ENCODE data around the gene WFDC10A. TPM values are rescaled to one million over a fixed set of nuclear protein-coding genes. Genes with fewer than 3 reads are reported as not detected.

WFDC10A gene
- total and polyA plus RNA-seq, 2 donors (not counting 1 experiment from before 2014, with no cell fraction given) = not detected

GRCh38 chr20:45646875-45647274 is 17.3 kb downstream of the WFDC10A start:
- H3K4me3 Mint-ChIP-seq = no peak overlapping the region
- ATAC-seq (ENCODE audit: low read depth) (no peak), DNase-seq (no peak)
- H3K27ac ChIP-seq (ENCODE audit: low read length in 2 of 2) = no peak overlapping the region
- no peaks in the 10 kb centered on the region for H3K4me1 Mint-ChIP-seq
- no peaks in the 10 kb centered on the region for H3K36me3 ChIP-seq (replicated peaks in 1 of 2; ENCODE audit: control extremely low read depth in 1 of 2, control insufficient read depth in 1 of 2, extremely low read depth in 1 of 2, insufficient read depth in 2 of 2, low read length in 1 of 2)
- no peak overlapping the region for H3K4me2 ChIP-seq (replicated peaks; ENCODE audit: low read depth, low read length, poor library complexity, severe bottlenecking)
- H3K4me1 ChIP-seq (ENCODE audit: control insufficient read depth in 2 of 2, insufficient read depth in 2 of 2, low read length in 2 of 2) = no peaks in the 10 kb centered on the region
- no peak overlapping the region for H3K9ac ChIP-seq (ENCODE audit: low read length)
- H3K4me3 ChIP-seq (ENCODE audit: control extremely low read depth in 1 of 5, extremely low read depth in 1 of 5, insufficient read depth in 1 of 5, low read depth in 2 of 5, low read length in 4 of 5) = no peak overlapping the region
- H2AFZ ChIP-seq (ENCODE audit: insufficient read depth, low read depth, low read length, poor library complexity, severe bottlenecking) = no peak overlapping the region
- no peaks in the 10 kb centered on the region for H3K79me2 ChIP-seq (ENCODE audit: control insufficient read depth, insufficient read depth, low read length)
- H3K9me3 ChIP-seq (ENCODE audit: control extremely low read depth in 1 of 3, control insufficient read depth in 2 of 3, insufficient read depth in 1 of 3, low read length in 2 of 3) = peaks cover 0 to 6% (median 0%) of the 10 kb centered on the region in 3 donors
- H3K27ac Mint-ChIP-seq = no peak overlapping the region
- H4K20me1 ChIP-seq (ENCODE audit: control insufficient read depth, insufficient read depth, low read length, poor library complexity, severe bottlenecking) = no peaks in the 10 kb centered on the region
- H3K9me3 Mint-ChIP-seq (ENCODE audit: insufficient read depth) = no peaks in the 10 kb centered on the region
- peaks cover 16% of the 10 kb centered on the region for H3K27me3 Mint-ChIP-seq
- POLR2A ChIA-PET = no interaction called here
- no peak for TF ChIP-seq CTCF (IDR thresholded peaks at IDR 0.05)
- TF ChIP-seq EZH2 (IDR thresholded peaks at IDR 0.05; ENCODE audit: borderline replicate concordance, insufficient read depth, low read depth, low read length, poor library complexity, severe bottlenecking) = no peak
- intact Hi-C loops (cut with micrococcal nuclease) = no loop called here
- H3K27me3 ChIP-seq (replicated peaks in 1 of 4; ENCODE audit: control extremely low read depth in 1 of 4, control insufficient read depth in 3 of 4, insufficient read depth in 4 of 4, low read length in 3 of 4) = no peaks in the 10 kb centered on the region
- CTCF ChIA-PET = no interaction called here
- 90% methylated on average over 3 of the region's 3 CpGs for whole genome bisulfite sequencing (ENCODE audit: insufficient coverage)

- H3K27me3 Mint-ChIP-seq = peaks cover 15% of the 10 kb centered on the region
- Histone ChIP-seq H3K27ac (ENCODE audit: low read length in 2 of 2) (no peak overlapping the region), H3K4me2 (replicated peaks; ENCODE audit: low read depth, low read length, poor library complexity, severe bottlenecking) (no peak overlapping the region), H2AFZ (ENCODE audit: insufficient read depth, low read depth, low read length, poor library complexity, severe bottlenecking) (no peak overlapping the region), H3K27me3 (replicated peaks in 1 of 4; ENCODE audit: control extremely low read depth in 1 of 4, control insufficient read depth in 3 of 4, insufficient read depth in 4 of 4, low read length in 3 of 4) (no peaks in the 10 kb centered on the region), H3K9me3 (ENCODE audit: control extremely low read depth in 1 of 3, control insufficient read depth in 2 of 3, insufficient read depth in 1 of 3, low read length in 2 of 3) (peaks cover 0 to 6% (median 0%) of the 10 kb centered on the region in 3 donors), H3K36me3 (replicated peaks in 1 of 2; ENCODE audit: control extremely low read depth in 1 of 2, control insufficient read depth in 1 of 2, extremely low read depth in 1 of 2, insufficient read depth in 2 of 2, low read length in 1 of 2) (no peaks in the 10 kb centered on the region), H3K4me1 (ENCODE audit: control insufficient read depth in 2 of 2, insufficient read depth in 2 of 2, low read length in 2 of 2) (no peaks in the 10 kb centered on the region), H4K20me1 (ENCODE audit: control insufficient read depth, insufficient read depth, low read length, poor library complexity, severe bottlenecking) (no peaks in the 10 kb centered on the region), H3K9ac (ENCODE audit: low read length) (no peak overlapping the region), H3K4me3 (ENCODE audit: control extremely low read depth in 1 of 5, extremely low read depth in 1 of 5, insufficient read depth in 1 of 5, low read depth in 2 of 5, low read length in 4 of 5) (no peak overlapping the region), H3K79me2 (ENCODE audit: control insufficient read depth, insufficient read depth, low read length) (no peaks in the 10 kb centered on the region)
- TF ChIP-seq EZH2 (IDR thresholded peaks at IDR 0.05; ENCODE audit: borderline replicate concordance, insufficient read depth, low read depth, low read length, poor library complexity, severe bottlenecking) (no peak), CTCF (IDR thresholded peaks at IDR 0.05) (no peak)
- ChIA-PET POLR2A (no interaction called here), CTCF (no interaction called here)
- no peaks in the 10 kb centered on the region for H3K9me3 Mint-ChIP-seq (ENCODE audit: insufficient read depth)
- H3K4me1 Mint-ChIP-seq = no peaks in the 10 kb centered on the region
- intact Hi-C loops (cut with micrococcal nuclease) = no loop called here
- 75% methylated on average over 1 of the region's 1 CpG for WGBS (ENCODE audit: insufficient coverage)
- no peak for ATAC-seq (ENCODE audit: low read depth)
- no peak overlapping the region for H3K4me3 Mint-ChIP-seq
- no peak for DNase-seq
- no peak overlapping the region for H3K27ac Mint-ChIP-seq
Measured at GRCh38 chr20:45647441-45648050, 18.0 kb downstream of the WFDC10A start.

Measured in B cell (primary cell).